OCI-LY1 (cell line): ENCODE results near the gene ADO.

Experiments used
- H2AFZ ChIP-seq: fragments of 200-600 bp; sonication (generic), shearing (Covaris generic); 2 replicates; pipeline ENCODE4 v1.6.0; 2014; ENCODE audit warnings: antibody characterized with exemption, mild to moderate bottlenecking, low read length
- H3F3A ChIP-seq: fragments of 200-600 bp; sonication (generic), shearing (Covaris generic); 2 replicates; pipeline ENCODE4 v1.6.0; 2014; ENCODE audit warnings: mild to moderate bottlenecking, antibody characterized with exemption, low read length, moderate library complexity; ENCODE audit not compliant: insufficient read depth
- H3K27ac ChIP-seq: fragments of 200-600 bp; sonication (generic); 2 replicates; pipeline ENCODE4 v1.5.1; 2014; ENCODE audit warnings: low read length, mixed run types, mild to moderate bottlenecking, low read depth; ENCODE audit not compliant: poor library complexity, severe bottlenecking
- H3K27me3 ChIP-seq: fragments of 200-600 bp; sonication (generic); 2 replicates; pipeline ENCODE4 v1.6.0; 2014; ENCODE audit warnings: antibody characterized with exemption, mild to moderate bottlenecking, low read length, moderate library complexity; ENCODE audit not compliant: insufficient read depth
- H3K36me3 ChIP-seq: fragments of 200-600 bp; sonication (generic); 2 replicates; pipeline ENCODE4 v1.6.1; 2014; ENCODE audit warnings: mild to moderate bottlenecking, antibody characterized with exemption, low read length, moderate library complexity, mixed read lengths; ENCODE audit not compliant: insufficient read depth
- H3K4me1 ChIP-seq: fragments of 200-600 bp; sonication (generic); 2 replicates; pipeline ENCODE4 v1.5.1; 2014; ENCODE audit warnings: mild to moderate bottlenecking, low read length, moderate library complexity; ENCODE audit not compliant: insufficient read depth, severe bottlenecking
- H3K4me2 ChIP-seq: fragments of 200-600 bp; sonication (generic), shearing (Covaris generic); 2 replicates; pipeline ENCODE4 v1.6.1; 2014; ENCODE audit warnings: low read length
- H3K4me3 ChIP-seq: fragments of 200-600 bp; sonication (generic); 2 replicates; pipeline ENCODE4 v1.5.1; 2014; ENCODE audit warnings: low read length, low read depth, mild to moderate bottlenecking, mixed read lengths; ENCODE audit not compliant: poor library complexity, severe bottlenecking
- H3K79me2 ChIP-seq: fragments of 200-600 bp; shearing (Covaris generic); 2 replicates; pipeline ENCODE4 v1.6.1; 2016; ENCODE audit warnings: mixed run types, low read length, mixed read lengths; ENCODE audit not compliant: insufficient read depth
- H3K9ac ChIP-seq: fragments of 200-600 bp; sonication (generic), shearing (Covaris generic); 2 replicates; pipeline ENCODE4 v1.6.1; 2014; ENCODE audit warnings: mild to moderate bottlenecking, low read length, mixed read lengths
- H3K9me2 ChIP-seq: fragments of 200-600 bp; sonication (generic), shearing (Covaris generic); 2 replicates; pipeline ENCODE4 v1.6.1; 2014; ENCODE audit warnings: low read depth, mild to moderate bottlenecking, low read length, mixed read lengths
- H3K9me3 ChIP-seq: fragments of 200-600 bp; shearing (Covaris generic); 2 replicates; pipeline ENCODE4 v1.6.1; 2014; ENCODE audit warnings: low read length, mixed read lengths
- H4K20me1 ChIP-seq: fragments of 200-600 bp; sonication (generic), shearing (Covaris generic); 2 replicates; pipeline ENCODE4 v1.6.0; 2016; ENCODE audit warnings: mild to moderate bottlenecking, low read length; ENCODE audit not compliant: insufficient read depth
- EZH2 ChIP-seq: fragments of 200-600 bp; sonication (generic), shearing (Covaris generic); IDR thresholded peaks from 2 replicates; pipeline ENCODE4 v1.8.0; 2017; ENCODE audit warnings: borderline replicate concordance, mixed run types, mild to moderate bottlenecking, antibody characterized with exemption, low read length, moderate library complexity, mixed read lengths
- TF ChIP-seq, protein P1 (sequence below): fragments of 200-600 bp; sonication (generic), shearing (Covaris generic); IDR thresholded peaks from 2 replicates; pipeline ENCODE4 v1.5.1; 2017; ENCODE audit warnings: mild to moderate bottlenecking, antibody characterized with exemption, low read length, moderate library complexity, mixed read lengths

ADO gene

DNA sequence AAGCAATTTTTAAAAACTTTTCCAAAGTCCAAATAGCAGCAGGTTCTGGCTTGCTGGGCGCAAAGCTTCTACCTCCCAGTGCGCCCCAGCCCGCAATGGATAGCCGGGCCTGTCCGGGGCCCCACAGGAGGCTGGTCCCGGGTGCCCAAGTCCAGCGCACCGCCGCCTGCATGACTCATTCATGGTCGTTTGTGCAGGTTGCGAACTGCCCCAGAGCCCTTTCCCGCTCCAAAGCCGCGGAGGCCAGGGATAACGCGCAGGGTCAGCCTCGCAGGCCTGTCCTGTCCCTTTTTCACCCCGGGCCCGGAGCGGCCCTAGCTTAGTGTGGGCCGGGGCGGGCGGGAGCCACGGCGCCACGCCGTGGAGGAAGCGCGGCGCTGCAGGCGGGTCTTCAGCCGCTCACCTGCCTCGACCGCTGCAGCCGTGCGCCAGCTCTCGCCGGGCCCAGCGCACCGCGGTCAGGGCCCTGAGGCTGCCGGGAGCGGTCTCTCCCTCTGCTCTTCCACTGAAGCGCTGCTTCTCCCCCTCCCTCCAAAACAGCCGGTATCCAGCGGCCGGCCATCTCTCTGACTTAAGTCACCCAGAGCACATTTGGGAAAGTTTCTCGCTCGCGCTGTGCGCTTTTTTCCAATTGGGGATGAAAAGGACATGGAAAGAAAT, 13.4 kb downstream of the ADO start:
- no peak for TF ChIP-seq EZH2
- TF ChIP-seq, protein P1, sequence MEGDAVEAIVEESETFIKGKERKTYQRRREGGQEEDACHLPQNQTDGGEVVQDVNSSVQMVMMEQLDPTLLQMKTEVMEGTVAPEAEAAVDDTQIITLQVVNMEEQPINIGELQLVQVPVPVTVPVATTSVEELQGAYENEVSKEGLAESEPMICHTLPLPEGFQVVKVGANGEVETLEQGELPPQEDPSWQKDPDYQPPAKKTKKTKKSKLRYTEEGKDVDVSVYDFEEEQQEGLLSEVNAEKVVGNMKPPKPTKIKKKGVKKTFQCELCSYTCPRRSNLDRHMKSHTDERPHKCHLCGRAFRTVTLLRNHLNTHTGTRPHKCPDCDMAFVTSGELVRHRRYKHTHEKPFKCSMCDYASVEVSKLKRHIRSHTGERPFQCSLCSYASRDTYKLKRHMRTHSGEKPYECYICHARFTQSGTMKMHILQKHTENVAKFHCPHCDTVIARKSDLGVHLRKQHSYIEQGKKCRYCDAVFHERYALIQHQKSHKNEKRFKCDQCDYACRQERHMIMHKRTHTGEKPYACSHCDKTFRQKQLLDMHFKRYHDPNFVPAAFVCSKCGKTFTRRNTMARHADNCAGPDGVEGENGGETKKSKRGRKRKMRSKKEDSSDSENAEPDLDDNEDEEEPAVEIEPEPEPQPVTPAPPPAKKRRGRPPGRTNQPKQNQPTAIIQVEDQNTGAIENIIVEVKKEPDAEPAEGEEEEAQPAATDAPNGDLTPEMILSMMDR: peak; percentile 69
- H3K4me3 ChIP-seq: peak overlapping the region; percentile 64
- H3K9me3 ChIP-seq: no peaks in the 10 kb centered on the region
- H3K27ac ChIP-seq: no peak overlapping the region
- H3K9ac ChIP-seq: peak overlapping the region; percentile 34
- no peaks in the 10 kb centered on the region for H3K9me2 ChIP-seq
- no peaks in the 10 kb centered on the region for H4K20me1 ChIP-seq
- H3K27me3 ChIP-seq: no peaks in the 10 kb centered on the region; the same call in 1 of the 2 replicates
- H2AFZ ChIP-seq: no peak overlapping the region
- peak overlapping the region; percentile 65 for H3K4me2 ChIP-seq
- H3K4me1 ChIP-seq: peaks cover 22% of the 10 kb centered on the region
- H3K36me3 ChIP-seq: no peaks in the 10 kb centered on the region
- H3F3A ChIP-seq: no peaks in the 10 kb centered on the region
- no peaks in the 10 kb centered on the region for H3K79me2 ChIP-seq

DNA sequence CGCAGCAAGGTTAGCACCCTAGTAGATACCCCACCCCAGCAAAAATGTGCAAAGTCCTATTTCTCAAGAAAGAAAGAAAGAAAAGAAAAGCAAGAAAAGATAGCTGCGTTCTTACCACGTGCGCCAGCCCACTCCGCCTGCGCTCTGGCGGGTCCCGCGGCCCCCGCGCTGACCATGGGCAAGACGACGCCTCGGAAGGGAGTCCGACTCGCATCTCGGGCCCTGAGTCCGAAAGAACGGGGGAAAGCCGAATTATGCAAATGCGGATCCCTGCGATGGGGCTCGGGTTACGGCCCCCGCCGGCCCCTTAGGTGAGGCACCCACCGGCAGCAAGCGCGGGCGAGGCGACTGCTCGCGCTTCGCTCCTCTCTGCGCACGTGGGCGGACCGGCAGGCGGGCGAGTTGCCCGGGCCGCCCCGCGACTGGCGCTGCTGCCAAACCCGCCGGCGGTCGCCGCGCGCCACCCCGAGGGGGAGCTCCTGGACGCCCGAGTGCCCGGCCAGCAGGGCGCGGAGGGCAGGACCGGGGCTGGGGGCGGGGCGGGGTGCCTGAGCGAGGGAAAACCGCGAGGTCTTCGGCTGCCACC, 14.0 kb downstream of the ADO start:
- Histone ChIP-seq H3F3A (no peaks in the 10 kb centered on the region), H3K9me3 (no peaks in the 10 kb centered on the region), H3K27me3 (no peaks in the 10 kb centered on the region; the same call in 1 of the 2 replicates), H3K79me2 (no peaks in the 10 kb centered on the region), H2AFZ (no peak overlapping the region), H3K27ac (no peak overlapping the region), H3K4me2 (peak overlapping the region; percentile 65), H3K9ac (no peak overlapping the region), H3K36me3 (no peaks in the 10 kb centered on the region), H4K20me1 (no peaks in the 10 kb centered on the region), H3K4me1 (peaks cover 22% of the 10 kb centered on the region), H3K9me2 (no peaks in the 10 kb centered on the region), H3K4me3 (no peak overlapping the region)
- no peak for TF ChIP-seq EZH2
- TF ChIP-seq, protein P1: no peak

DNA sequence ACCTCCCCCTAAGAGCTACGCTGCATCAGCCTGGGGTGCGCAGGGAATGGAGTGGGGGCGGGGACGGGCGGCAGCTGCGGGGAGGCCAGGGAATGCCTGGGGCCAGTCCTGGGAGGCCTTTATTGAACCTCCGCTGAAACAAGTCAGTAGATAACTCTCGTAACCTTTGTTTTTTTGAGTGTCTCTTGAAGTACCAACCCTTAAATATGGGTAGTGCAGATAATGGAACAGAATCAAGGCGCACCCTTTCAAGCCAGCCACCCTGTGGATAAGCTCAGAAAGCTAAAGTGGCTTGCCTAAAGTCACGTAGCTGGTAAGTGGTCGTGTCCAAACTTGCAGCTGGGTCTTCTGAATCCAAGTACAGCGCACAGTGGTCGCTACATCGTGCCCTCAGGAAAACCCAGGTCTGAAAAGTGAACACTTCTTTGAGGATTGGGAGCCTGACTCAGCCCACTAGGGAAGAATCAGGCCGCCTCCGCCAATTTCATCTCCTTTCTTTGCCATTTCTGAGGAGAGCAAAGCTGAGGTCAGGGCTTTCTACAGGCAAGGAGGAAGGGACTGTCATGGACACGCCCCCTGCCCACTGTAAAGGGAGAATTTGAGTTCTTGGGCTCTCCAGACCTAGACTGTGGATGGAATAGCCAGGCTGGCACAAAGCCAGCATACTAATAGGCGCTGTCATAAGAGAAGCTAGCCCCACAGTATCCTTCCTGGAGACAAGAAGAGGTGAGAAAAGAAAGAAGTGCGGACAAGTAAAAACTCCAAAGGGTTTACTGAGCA, 14.8 kb downstream of the ADO start:
- no peaks in the 10 kb centered on the region for H4K20me1 ChIP-seq
- no peak overlapping the region for H2AFZ ChIP-seq
- H3K9ac ChIP-seq: no peak overlapping the region
- no peak overlapping the region for H3K4me2 ChIP-seq
- H3K9me3 ChIP-seq: no peaks in the 10 kb centered on the region
- no peaks in the 10 kb centered on the region for H3K36me3 ChIP-seq
- no peak overlapping the region for H3K27ac ChIP-seq
- H3K27me3 ChIP-seq: no peaks in the 10 kb centered on the region; the same call in 1 of the 2 replicates
- no peaks in the 10 kb centered on the region for H3F3A ChIP-seq
- H3K4me3 ChIP-seq: no peak overlapping the region
- H3K4me1 ChIP-seq: peaks cover 22% of the 10 kb centered on the region
- no peak for TF ChIP-seq EZH2
- TF ChIP-seq, protein P1: no peak
- no peaks in the 10 kb centered on the region for H3K9me2 ChIP-seq
- H3K79me2 ChIP-seq: no peaks in the 10 kb centered on the region
